GM21367 (cell line): ENCODE results near the gene ZIC4.

ENCODE experiments used
- ATAC-seq: cut with Tn5 transposase; IDR thresholded peaks from one replicate; pipeline ENCODE4 v1.9.1; 2021; ENCODE audit not compliant: unreplicated experiment

Gene ZIC4

GRCh38 chr3:147418371-147418781 lies 12.0 kb upstream of the ZIC4 start:
- no peak for ATAC-seq

GRCh38 chr3:147417551-147418295 lies 11.4 kb upstream of the ZIC4 start:
- no peak for ATAC-seq

GRCh38 chr3:147416931-147417330 lies 10.6 kb upstream of the ZIC4 start:
- no peak for ATAC-seq

GRCh38 chr3:147415874-147416273 lies 9.5 kb upstream of the ZIC4 start:
- ATAC-seq = no peak

- no peak for ATAC-seq
These were observed 8.9 kb upstream of the ZIC4 start for GRCh38 chr3:147415286-147415685.

GRCh38 chr3:147414390-147415138 lies 8.2 kb upstream of the ZIC4 start:
- no peak for ATAC-seq

GRCh38 chr3:147413686-147414389 lies 7.5 kb upstream of the ZIC4 start:
- no peak for ATAC-seq

- ATAC-seq = no peak
These were observed 6.8 kb upstream of the ZIC4 start for GRCh38 chr3:147412917-147413685.

- ATAC-seq = no peak
These were observed 6.0 kb upstream of the ZIC4 start for GRCh38 chr3:147412261-147412916.

GRCh38 chr3:147411815-147412241 lies 5.5 kb upstream of the ZIC4 start:
- no peak for ATAC-seq

- no peak for ATAC-seq
These were observed 5.0 kb upstream of the ZIC4 start for GRCh38 chr3:147411238-147411814.

- no peak for ATAC-seq
These were observed 4.3 kb upstream of the ZIC4 start for GRCh38 chr3:147410526-147411237.

GRCh38 chr3:147410116-147410525 lies 3.8 kb upstream of the ZIC4 start:
- ATAC-seq = no peak

- no peak for ATAC-seq
These were observed 3.1 kb upstream of the ZIC4 start, which contains the start of gene ZIC1 for GRCh38 chr3:147409143-147410115. Gene ZIC1 (plus strand): TSS chr3:147409365. CDS start chr3:147410113, 748 bp downstream.

GRCh38 chr3:147408188-147409100 lies 2.1 kb upstream of the ZIC4 start:
- ATAC-seq = no peak

- ATAC-seq = no peak
These were observed 1.3 kb upstream of the ZIC4 start for GRCh38 chr3:147407498-147408187.

GRCh38 chr3:147407114-147407497 lies 763 bp upstream of the ZIC4 start:
- ATAC-seq = no peak
